ENCODE data around the gene IQSEC2.

- TF ChIP-seq EZH2phosphoT487 (IDR thresholded peaks at IDR 0.05; ENCODE audit: insufficient read depth, low read depth) = no peak
- TF ChIP-seq EZH2 (IDR thresholded peaks at IDR 0.05; ENCODE audit: insufficient read depth, poor library complexity, severe bottlenecking) = no peak
Measured at GRCh38 chrX:53260836-53261235, 20.5 kb downstream of the IQSEC2 start.
